ENCODE data around the gene ELF5.

GRCh38 chr11:34499719-34500500 is 13.7 kb downstream of the ELF5 start:
- TF ChIP-seq CTCF (IDR thresholded peaks at IDR 0.05; ENCODE audit: control extremely low read depth in 1 of 3, insufficient read depth in 1 of 3, low read depth in 1 of 3, low read length in 3 of 3) (no peak), POLR2A (IDR thresholded peaks at IDR 0.05; ENCODE audit: control extremely low read depth in 1 of 2, low read depth in 2 of 2, low read length in 2 of 2) (no peak), PHF8 (conservative IDR thresholded peaks at IDR 0.05; ENCODE audit: low read depth, low read length) (no peak), EGR1 (IDR thresholded peaks at IDR 0.05; ENCODE audit: borderline replicate concordance, low read depth, low read length) (no peak), EZH2 (IDR thresholded peaks at IDR 0.05; ENCODE audit: low read depth, low read length, severe bottlenecking) (no peak), RAD21 (IDR thresholded peaks at IDR 0.05 in 1 of 2, conservative IDR thresholded peaks at IDR 0.05 in 1 of 2; ENCODE audit: low read depth in 2 of 2, low read length in 2 of 2) (no peak), SIX5 (IDR thresholded peaks at IDR 0.05; ENCODE audit: low read depth, low read length) (no peak), KDM1A (IDR thresholded peaks at IDR 0.05; ENCODE audit: borderline replicate concordance, low read length) (no peak), BACH1 (IDR thresholded peaks at IDR 0.05; ENCODE audit: low read length) (no peak), SIN3A (conservative IDR thresholded peaks at IDR 0.05 in 1 of 2, IDR thresholded peaks at IDR 0.05 in 1 of 2; ENCODE audit: low read depth in 1 of 2, low read length in 2 of 2) (no peak), ZNF274 (IDR thresholded peaks at IDR 0.05; ENCODE audit: borderline replicate concordance, extremely low read depth, low read length) (no peak)

Data from H1 (cell line).